NAMALWA (cell line): ENCODE data around the gene GANC.
"Not testable (repeated sequence)": the region's sequence is repeated elsewhere in the genome, so short reads cannot be mapped to it uniquely, and the experiment has no call there.

ENCODE experiments used
- DNase-seq: peaks from one replicate; pipeline ENCODE4 v3.0.0-alpha.2; 2015; ENCODE audit warnings: low spot score

Gene GANC

DNA sequence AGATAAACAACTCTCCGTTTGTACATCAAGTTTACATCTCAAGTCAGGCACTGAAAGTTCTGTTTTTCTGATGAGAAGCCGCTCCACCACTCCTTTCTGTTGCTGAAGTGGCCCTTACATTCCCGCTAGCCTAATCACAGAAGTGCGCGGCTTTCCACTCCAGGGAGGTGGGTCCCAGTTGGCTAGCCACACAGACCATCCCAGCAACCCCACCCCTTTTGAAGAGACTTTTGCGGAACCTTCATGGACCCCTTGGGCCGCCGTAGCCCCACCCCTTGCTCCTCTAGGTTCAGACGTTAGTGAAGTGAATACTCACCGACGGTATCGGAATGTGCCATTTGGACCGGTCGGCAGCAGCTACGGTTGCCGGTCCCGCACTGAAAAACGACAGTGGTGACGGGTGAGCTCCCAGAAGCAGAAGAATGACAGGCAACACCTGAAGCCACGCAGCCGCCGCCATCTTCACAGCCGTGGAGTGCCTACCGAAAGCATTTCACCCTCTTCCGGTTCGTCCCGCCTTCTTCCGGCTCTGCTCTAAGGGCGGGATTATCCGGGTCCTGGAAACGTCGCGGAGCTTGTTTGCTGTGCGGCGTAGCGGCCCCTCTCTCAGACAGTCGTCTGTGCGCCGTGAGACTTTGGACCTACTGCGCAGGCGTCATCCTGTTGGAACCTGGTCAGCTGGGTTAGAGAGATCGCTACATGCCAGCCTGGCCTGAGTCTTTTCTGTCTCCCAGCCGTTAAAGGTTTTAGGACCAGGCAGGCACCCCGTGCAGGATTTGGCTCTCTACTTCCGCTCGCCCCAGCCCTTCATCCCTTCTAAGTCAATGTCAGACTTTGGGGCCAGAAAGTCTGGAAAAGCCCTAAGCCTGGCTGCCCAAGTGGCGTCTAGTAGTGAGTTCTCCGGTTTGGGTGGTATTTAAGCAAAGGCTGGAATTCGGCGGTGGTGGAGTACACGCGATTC, at the start of gene GANC, which contains the start of gene TMEM87A:
Gene GANC (plus strand): TSS at position 263 of the 961 bp plus-strand sequence. CDS start 1,281 bp downstream, outside the sequence.
Gene TMEM87A (minus strand): TSS at position 495 of the 961 bp plus-strand sequence. CDS start 35 bp downstream, at position 460.
- DNase-seq: peak; percentile 99

- DNase-seq: no peak
These were observed 46.4 kb upstream of the GANC start for GRCh38 chr15:42226648-42227047.

DNA sequence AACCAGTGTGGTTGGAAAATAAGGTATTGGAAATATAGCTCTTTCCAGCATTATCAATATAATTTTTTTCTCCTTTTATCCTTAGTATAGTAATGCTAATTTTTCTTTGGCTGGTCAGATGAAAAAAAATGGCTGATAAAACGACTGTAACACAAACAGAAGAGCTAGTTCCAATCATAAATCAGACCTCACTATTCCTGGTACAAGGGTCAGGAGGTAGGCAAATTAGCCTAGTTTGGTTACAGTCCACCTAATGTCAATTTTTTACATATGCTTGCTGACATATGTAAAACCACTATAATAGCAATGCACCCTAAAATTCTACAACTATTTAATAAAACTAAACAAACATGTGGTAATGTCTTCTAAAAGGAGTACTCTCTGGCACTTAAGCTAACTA, 45.0 kb upstream of the GANC start:
- no peak for DNase-seq

GRCh38 chr15:42228981-42229380, 44.0 kb upstream of the GANC start:
- not testable (repeated sequence) for DNase-seq

DNA sequence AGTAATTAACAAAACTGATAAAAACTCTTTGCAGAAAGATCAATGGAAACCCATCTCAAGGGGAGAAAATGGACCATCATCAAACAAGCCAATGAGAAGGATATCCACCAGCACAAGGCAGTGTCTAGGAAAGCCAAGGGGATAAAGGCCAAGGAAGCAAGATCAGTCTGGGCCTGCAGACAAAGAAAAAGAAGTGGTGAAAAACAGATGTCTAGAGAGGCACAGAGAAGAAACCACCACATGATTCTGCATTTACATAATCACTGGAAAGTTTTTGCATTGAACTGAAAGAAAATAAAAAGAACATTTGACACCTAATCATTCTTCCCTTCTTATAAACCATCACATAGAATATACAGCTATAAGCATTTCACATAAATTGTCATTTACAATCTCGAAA, 41.9 kb upstream of the GANC start:
- DNase-seq: no peak

- DNase-seq: no peak
These were observed 40.4 kb upstream of the GANC start for GRCh38 chr15:42232606-42233005.

DNA sequence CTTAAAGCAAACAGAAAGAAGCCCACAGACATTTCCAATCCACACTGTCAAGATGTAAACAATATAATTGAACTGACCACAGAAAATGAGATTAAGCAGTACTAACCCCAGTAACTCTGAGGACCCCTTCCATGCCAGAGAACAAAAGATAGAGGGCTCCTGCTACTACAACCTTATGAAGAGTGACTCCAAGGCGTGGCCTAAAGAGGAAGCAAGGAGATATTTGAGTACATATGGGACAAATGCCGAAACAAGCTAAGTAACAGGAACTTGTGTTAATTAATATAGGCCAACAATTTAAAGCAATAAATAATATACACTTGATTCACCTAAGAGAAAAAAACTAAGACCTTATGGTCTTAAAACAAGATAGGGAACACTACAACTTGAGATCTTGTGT, 39.9 kb upstream of the GANC start:
- no peak for DNase-seq

DNA sequence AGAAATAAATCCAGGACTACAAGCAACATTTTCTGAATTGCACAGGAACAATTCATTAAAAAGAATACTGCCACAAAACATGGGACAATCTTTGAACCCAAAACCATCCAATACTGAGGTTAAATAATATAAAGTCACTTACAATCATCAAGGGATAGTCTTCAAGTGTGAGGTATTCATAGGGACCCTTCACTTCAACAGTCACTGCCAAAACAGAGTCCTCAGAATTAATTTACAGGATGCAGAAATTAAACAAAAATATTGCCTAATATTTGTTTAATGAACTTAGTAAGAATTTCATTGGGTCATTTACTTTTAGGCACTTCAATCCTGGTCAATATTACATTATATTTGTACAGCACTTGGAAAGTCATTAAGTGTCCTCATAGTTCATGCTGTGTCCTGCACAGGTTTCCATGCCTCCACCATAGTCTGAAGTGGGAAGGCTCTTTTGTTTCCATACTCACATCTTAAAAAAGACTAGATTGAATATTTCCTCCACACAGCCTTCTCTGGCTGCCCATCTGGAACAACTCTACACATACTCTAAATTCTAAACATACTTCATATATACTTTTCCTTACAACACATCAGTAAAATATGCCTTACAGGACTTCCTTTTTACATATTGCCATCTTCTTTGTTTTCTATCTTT, 33.3 kb upstream of the GANC start:
- no peak for DNase-seq

GRCh38 chr15:42240823-42241222, 32.2 kb upstream of the GANC start:
- DNase-seq: no peak

GRCh38 chr15:42253300-42253699, 19.7 kb upstream of the GANC start:
- DNase-seq: no peak

DNA sequence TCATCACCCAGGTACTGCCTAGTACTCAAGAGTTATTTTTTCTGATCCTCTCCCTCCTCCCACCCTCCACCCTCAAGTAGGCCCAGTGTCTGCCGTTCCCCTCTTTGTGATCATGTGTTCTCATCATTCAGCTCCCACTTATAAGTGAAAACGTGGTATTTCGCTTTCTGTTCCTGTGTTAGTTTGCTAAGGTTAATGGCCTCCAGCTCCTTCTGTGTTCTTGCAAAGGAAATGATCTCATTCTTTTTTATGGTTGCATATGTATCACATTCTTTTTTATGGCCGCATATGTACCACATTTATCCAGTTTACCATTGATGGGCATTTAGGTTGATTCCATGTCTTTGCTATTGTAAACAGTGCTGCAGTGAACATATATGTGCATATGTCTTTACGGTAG, 8.2 kb upstream of the GANC start:
- DNase-seq: no peak

GRCh38 chr15:42267286-42267685, 5.7 kb upstream of the GANC start:
- no peak for DNase-seq

GRCh38 chr15:42270551-42270950, 2.5 kb upstream of the GANC start:
- DNase-seq: no peak

GRCh38 chr15:42270996-42271395, 2.0 kb upstream of the GANC start:
- no peak for DNase-seq

GRCh38 chr15:42273900-42274701, 1.1 kb downstream of the GANC start:
- DNase-seq: peak; percentile 75

DNA sequence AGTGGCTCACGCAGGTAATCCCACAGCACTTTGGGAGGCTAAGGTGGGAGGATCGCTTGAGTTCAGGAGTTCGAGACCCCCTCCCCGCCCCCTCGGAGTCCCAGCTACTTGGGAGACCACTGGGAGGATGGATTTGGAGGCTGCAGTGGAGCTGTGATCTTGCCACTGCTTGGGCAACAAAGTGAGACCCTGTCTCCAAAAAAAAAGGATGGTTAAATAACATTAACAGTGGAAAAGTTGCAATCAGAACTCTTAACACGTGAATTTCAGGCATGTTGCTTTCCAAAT, 1.6 kb downstream of the GANC start:
- DNase-seq: no peak

GRCh38 chr15:42275780-42276391, 2.9 kb downstream of the GANC start:
- DNase-seq: no peak

GRCh38 chr15:42276762-42277161, 3.8 kb downstream of the GANC start:
- DNase-seq: no peak

- no peak for DNase-seq
These were observed 6.3 kb downstream of the GANC start for GRCh38 chr15:42279234-42279723.

DNA sequence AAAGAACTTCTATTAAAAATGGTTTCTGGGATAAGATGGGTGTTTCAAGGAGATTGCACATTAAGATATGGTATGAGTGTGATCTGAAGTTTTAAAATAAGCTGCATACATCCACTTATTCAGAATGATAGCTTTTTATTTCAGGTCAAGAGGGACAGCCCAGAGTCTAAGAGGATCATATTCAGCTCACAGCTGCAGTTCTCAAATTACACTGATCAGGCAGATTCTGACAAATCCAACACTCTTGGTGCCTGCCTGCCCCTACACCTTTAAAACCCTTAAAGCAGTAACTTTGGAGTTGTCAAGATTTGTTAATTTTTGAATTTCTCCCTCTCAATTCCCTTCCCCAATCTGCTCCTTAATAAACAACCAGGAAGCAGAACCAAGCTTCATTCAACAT, 9.3 kb downstream of the GANC start:
- DNase-seq: no peak

DNA sequence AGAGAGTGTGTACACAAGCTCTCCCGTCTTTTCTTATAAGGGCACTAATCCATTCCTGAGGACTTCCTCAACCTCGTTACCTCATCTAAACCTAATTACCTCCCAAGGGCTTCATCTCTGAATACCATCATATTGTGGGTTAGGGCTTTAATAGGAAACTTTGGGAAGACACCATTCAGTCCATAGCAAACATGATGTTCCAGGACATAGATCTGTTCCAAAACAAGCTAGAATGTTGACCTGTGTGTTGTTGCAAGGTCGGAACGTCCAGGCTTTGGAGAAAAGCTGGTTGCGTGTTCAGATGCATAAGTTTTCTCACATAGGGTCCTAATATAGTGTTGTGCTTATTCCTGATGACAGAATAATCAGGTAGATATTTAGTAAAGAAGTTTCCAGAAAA, 9.9 kb downstream of the GANC start:
- no peak for DNase-seq

GRCh38 chr15:42283671-42284070, 10.7 kb downstream of the GANC start:
- DNase-seq: no peak
